GM08714 (cell line): ENCODE data around the gene MMP10.

Experiments
- H3K4me3 ChIP-seq: fragments of 200-500 bp; sonication (Bioruptor generic); 2 replicates; pipeline ENCODE4 v1.5.1; 2014; ENCODE audit warnings: mild to moderate bottlenecking, low read length, inconsistent platforms
- ZNF274 ChIP-seq: IDR thresholded peaks from 2 replicates; pipeline ENCODE4 v1.6.1; 2012; ENCODE audit warnings: mild to moderate bottlenecking, low read depth, low read length

MMP10 gene

DNA sequence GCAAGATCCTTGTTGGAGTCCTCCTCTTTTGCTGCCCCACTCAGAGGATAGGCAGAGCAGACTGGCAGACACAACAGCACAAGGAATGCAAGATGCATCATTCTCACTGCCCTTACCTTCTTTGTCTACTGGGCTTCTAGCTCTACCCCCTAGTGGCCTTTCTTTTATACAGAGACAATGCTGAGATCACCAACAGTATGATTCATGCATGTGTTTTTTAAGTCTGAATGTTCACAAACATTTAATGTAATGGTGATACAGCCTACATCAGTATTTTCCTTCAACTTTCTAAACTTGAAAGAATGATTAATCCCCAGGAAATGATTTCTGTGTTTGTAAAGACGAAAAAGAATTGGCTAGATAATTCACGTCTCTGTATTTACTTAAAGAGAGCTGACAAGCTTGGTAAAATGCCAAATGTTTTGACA, at the start of gene MMP10:
Gene MMP10 (minus strand): TSS at position 138 of the 428 bp plus-strand sequence. CDS start 37 bp downstream, at position 101.
- no peak for TF ChIP-seq ZNF274
- H3K4me3 ChIP-seq: no peak within 1 kb of the TSS

DNA sequence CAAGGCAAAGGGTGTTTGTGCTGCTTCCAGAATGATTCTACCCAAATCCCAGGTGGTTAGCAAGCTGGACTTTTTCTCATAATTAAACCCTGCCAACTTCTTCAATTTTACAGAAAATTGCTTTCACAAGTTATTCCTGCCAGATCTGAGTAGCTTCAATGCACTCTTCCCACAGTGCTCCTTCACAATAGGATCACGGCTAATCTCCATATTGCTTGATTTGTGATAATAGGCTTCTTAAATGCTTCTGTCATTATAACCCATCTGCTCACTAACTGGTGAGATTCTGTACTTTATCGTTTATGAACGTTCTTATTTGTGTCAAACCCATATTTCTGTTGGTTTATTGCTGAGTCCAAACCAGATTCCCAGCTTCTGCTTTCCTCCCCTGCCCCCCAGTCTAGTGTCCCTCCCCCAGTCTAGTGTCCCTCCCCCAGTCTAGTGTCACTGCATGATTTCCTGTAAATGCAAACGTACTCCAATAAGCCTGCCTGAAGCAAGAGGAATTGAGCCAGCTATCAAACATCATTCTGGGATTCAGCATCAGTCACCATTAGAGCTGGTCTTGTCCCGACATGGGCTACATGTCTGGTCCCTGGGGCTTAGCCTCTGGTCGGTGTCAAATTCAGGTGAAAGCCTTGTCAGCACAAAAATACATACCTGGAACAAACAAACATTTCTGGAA, 49.0 kb upstream of the MMP10 start:
- no peak overlapping the region for H3K4me3 ChIP-seq
- no peak for TF ChIP-seq ZNF274

DNA sequence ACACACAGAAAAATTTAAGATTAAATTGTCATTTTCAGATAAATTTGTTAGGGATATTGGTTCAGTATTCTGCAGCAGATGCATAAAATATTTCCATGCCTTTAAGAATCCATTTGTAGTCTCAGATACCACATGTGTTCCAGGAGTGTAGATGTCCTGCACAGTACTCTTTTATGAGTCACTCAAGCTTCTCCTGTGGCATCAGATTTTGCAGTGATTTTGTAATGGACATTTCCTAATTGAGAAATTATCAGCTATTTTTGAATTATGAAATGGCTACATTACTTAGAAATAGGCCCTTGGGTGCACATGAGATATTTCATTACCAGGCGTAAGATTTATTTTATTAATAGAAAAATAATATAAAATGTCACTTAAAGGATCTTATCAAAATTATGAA, 44.1 kb upstream of the MMP10 start:
- no peak overlapping the region for H3K4me3 ChIP-seq
- TF ChIP-seq ZNF274: no peak

DNA sequence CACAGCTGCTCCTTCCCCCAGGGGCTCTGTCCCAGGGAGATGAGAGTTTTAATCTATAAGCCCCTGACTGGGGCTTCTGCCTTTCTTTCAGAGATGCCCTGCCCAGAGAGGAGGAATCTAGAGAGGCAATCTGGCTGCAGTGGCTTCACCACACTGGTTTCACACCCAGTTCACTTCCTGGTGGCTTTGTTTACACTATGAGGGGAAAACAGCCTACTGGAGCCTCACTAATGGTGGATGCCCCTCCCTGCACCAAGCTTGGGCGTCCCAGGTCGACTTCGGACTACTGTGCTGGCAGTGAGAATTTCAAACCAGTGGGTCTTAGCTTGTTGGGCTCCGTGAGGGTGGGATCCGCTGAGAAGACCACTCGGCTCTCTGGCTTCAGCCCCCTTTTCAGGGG, 39.1 kb upstream of the MMP10 start:
- no peak overlapping the region for H3K4me3 ChIP-seq
- no peak for TF ChIP-seq ZNF274

DNA sequence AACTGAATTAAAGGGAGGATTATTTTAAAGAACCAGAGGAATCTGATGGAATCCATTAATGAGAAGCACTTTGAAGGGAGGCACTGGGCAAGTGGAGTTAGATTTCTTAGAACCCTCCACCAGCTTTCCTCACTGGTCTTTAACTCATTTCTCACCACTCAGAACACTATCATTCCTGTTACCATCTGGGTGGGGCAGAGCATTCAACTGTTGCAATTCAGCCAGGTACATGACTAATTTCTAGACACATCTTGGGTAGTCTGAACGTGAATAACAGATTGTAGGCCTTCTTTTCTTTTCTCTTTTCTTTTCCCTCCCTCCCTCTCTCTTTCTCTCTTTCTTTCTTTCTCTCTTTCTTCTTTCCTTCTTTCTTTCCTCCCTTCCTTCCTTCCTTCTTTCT, 33.1 kb upstream of the MMP10 start:
- no peak overlapping the region for H3K4me3 ChIP-seq
- no peak for TF ChIP-seq ZNF274

DNA sequence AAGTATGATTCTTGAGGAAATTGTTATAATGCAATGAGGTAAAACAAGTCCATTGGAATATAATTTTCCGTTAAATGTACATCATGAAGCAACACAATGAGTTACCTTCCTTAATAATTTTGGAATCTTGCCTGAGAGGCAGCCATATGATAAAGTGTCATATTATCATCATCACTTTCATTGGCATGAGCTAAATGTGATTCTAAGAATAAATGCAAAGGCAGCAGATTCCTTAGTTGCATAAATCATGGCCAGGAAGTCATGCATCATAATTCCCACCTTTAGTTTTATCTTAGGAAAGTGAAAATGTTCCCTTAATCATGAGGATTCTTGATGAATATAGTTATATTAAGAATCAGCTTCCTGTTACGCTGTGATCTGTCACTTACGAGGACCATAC, 31.8 kb upstream of the MMP10 start:
- TF ChIP-seq ZNF274: no peak
- H3K4me3 ChIP-seq: no peak overlapping the region

DNA sequence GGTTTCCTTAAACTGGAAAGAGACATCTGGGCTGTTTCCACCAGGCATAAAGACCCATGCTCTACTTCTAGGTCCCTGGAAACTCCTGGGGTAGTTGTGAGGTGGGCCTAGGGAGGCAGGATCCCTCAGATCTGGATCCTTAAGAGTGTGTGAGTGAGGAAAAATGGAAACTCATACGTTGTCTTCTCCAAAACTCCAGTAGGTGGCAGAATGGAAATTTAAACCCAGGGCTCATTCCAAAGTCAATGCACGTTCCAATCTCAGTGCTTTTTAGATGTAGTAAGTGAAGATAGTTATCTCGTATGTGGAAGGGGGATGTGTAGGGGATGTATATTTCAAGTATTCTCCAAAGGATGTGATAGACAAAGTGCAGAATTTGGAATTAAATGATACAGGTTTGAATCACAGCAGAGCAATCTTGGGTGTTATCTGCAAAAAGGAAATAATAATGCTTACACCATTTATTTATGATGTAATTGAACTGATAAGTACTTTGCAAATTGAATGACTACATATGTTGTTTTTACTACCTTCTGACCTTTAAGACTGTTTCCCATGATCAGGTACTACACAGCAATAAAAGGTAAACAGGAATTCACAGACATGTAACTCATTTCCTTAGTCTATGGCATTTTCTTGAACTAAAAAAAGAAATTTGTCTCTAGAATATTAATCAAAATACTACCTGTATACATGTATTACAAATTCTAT, 30.7 kb upstream of the MMP10 start:
- no peak for TF ChIP-seq ZNF274
- no peak overlapping the region for H3K4me3 ChIP-seq

DNA sequence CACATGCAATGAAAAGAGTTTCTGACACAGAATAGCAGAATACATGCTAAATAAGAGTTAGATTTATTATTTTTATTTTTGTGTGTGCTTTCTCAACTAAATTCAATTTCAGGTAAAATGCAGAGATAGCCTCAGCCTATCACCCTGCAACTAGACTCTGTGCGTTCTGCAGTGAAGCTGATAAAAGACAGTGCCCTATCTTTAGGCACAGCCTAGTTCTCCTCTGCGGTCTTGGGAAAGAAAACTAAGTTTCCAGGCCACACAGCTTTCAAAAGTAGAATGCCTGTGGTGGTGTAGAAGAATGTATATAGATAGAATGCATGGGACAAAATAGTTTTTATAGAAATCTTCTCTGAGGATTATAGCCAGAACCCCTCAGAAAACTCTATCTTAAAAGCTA, 29.5 kb upstream of the MMP10 start:
- no peak overlapping the region for H3K4me3 ChIP-seq
- no peak for TF ChIP-seq ZNF274

DNA sequence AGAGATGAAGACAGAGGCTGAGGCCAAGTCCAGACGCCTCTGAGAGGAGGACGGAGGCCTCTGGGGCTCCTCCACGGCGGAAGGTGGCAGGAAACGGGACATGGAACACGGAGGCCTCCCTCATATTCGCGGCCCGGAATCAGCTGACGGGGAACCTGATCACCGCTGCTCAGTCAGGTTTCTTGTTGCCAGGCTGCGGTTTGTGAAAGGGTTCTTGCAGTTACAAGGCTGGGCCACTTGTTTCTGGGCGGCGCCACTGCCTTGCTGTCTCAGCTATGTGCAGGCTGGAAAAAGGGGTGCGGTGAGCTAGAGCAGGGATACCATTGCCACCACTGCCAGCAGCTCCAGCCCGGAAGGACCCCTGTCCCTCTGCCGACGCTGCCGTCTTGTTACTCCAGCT, 27.5 kb upstream of the MMP10 start:
- no peak for TF ChIP-seq ZNF274
- no peak overlapping the region for H3K4me3 ChIP-seq

DNA sequence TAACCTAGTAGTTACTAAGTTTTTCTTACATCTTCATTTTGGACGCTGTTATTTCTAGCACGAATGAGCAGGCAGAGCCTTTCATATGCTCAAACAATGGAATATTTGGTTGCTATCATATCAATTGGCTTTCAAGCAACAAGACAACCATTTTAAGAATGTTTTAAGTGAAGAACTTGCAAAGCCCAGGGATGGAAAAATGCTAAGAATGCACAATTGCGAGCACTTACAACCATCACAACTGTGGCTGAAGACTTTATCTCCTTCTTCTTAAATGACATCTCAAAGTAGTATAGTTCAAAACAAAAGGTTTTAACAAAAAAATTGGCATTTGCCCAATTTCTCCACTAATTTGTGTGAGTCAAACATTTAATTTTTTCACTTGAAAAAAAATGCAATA, 25.9 kb upstream of the MMP10 start:
- no peak overlapping the region for H3K4me3 ChIP-seq
- no peak for TF ChIP-seq ZNF274

DNA sequence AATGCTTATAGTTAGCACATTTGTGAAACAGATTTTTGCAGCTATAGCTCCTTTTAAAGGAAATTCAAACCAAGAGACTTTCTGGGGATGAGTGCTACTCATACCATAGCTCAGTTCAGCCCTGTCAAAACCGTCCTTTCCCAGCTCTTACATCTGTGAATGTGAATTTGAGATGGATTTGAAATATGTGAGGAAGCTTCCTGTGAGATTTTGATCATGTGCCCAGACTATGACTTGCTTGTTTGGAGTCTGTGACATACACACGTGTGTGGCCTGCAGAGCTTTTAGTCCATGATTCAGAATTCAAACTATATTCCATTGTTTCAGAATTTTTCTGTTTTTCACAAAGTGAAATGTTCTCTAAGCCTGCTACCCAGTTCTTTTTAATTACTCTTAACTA, 21.9 kb upstream of the MMP10 start:
- TF ChIP-seq ZNF274: no peak
- no peak overlapping the region for H3K4me3 ChIP-seq

DNA sequence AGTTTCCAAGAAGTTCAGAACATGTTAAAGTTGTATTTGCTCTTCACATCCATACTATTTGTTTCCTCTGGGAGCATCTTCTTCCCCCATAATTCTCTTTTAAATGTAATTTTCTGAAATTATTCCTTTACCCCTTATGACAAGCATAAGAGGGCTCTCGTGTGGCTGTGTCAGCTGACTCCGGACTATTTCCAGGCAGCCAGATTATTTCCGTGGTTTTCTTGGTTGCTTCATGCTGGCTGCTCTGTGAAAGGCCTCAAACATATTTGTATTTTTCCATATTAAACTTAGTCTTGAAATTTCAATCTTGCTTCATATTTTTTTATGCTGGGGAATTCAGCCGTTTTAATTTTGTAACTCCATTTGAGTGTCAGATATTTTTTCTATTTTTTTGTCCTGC, 20.3 kb upstream of the MMP10 start:
- H3K4me3 ChIP-seq: no peak overlapping the region
- no peak for TF ChIP-seq ZNF274

DNA sequence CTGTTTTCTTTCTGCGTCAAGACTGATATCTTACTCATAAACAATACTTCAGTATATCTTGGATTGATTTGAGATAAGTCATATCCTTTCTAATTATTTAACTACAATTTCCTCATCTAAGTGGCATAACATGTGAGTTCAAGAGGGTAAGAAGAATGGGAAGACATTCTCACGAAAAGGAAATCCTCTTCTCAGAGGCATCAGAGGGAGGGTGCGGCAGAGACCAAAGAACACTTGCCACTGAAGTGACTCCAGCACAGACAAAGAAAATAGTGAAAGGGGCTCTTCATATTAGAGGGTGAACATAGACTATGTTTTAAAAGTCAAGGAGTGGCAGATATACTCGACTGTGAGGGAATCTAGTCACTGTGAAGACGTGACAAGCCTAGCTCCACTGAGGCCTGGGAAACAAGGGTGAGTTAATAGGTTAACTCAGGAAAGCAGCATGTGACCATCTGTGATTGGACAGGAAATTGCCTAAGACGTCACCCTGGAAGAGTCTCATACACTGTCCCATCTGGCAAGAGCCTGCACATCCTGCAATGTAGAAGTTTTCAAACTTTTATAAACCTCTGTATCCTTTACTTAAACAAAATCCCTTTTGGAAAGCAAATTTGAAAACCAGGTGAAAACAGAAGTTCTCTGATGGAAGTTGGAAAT, 19.4 kb upstream of the MMP10 start:
- TF ChIP-seq ZNF274: no peak
- no peak overlapping the region for H3K4me3 ChIP-seq

DNA sequence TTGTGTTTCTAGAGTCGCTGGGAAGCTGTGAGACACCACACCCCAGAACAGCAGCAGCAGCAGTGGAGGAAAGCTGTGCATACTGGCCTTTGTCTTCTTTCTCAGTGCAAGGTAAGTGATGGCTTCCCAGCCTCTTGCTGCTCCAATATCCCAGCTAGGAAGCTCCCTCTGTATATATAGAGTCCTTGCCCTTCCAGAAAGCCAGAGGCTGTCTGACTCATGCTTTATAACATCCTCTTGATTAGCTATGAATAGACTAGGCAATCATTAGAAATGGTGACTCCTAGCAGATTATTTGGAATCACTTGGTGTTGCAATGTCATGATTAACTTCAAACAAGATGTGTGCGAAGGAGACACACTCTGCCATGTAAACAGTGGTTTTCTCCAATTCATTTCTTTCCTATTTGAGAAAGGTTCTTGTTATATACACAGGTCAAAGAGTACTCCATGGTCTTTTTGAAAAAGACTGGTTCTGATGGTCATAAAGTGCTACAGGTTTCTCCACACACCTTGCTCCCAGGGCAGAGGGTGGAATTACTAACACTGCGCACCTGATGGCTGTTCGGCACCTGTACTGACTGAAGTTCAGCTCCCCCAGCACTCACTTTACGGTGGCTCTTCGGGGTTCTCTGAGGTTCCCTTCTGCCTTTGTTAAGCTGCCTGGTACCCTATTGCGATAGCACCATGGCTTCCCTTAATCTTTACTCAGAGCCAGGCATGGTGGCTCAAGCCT, 17.8 kb upstream of the MMP10 start, which contains the start of gene MMP1:
Gene MMP1 (minus strand): TSS at position 149 of the 735 bp plus-strand sequence. CDS start 68 bp downstream, at position 81.
- TF ChIP-seq ZNF274: no peak
- H3K4me3 ChIP-seq: no peak within 1 kb of the TSS

DNA sequence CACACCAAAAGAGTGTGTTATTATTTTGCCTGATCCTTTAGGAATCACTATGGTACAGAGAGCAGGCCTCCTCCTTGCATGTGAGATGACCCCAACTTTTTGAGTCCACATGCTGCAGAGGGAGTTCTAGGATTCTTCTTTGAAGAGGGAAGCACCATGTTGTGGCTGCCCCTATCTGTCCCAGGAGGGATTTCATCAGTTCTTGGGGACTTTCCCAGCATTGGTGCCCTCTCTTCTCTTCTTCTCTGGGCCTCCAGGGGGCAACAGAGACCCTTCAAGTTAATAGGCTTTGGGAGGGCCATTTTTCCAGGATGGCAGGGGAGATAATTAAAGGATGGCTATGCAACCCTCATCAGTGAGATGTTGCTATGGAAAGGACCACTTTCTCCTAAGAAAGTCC, 14.0 kb upstream of the MMP10 start:
- TF ChIP-seq ZNF274: no peak

More for the DNA sequence above, 14.0 kb upstream of the MMP10 start:
- no peak overlapping the region for H3K4me3 ChIP-seq
